DND-41 (cell line): ENCODE results near the gene MTA3.

Experiments
- EZH2 ChIP-seq: IDR thresholded peaks from 3 replicates; pipeline ENCODE4 v1.6.1; 2012; ENCODE audit warnings: borderline replicate concordance, low read depth, mild to moderate bottlenecking, moderate library complexity, low read length, inconsistent platforms; ENCODE audit not compliant: severe bottlenecking
- TF ChIP-seq, protein P1 (sequence below): IDR thresholded peaks from 2 replicates; pipeline ENCODE4 v1.5.1; 2012; ENCODE audit warnings: borderline replicate concordance, low read length, moderate library complexity, mild to moderate bottlenecking; ENCODE audit not compliant: poor library complexity, severe bottlenecking; ENCODE audit errors: extremely low read depth

- TF ChIP-seq, protein P1, sequence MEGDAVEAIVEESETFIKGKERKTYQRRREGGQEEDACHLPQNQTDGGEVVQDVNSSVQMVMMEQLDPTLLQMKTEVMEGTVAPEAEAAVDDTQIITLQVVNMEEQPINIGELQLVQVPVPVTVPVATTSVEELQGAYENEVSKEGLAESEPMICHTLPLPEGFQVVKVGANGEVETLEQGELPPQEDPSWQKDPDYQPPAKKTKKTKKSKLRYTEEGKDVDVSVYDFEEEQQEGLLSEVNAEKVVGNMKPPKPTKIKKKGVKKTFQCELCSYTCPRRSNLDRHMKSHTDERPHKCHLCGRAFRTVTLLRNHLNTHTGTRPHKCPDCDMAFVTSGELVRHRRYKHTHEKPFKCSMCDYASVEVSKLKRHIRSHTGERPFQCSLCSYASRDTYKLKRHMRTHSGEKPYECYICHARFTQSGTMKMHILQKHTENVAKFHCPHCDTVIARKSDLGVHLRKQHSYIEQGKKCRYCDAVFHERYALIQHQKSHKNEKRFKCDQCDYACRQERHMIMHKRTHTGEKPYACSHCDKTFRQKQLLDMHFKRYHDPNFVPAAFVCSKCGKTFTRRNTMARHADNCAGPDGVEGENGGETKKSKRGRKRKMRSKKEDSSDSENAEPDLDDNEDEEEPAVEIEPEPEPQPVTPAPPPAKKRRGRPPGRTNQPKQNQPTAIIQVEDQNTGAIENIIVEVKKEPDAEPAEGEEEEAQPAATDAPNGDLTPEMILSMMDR, result no peak
- TF ChIP-seq EZH2, result no peak
These were observed 168.3 kb downstream of the MTA3 start for GRCh38 chr2:42736598-42737322.
